ENCODE results near the gene AKR1C1. TPM values are rescaled to one million over a fixed set of nuclear protein-coding genes. Genes with fewer than 3 reads are reported as not detected.
"Not testable (repeated sequence)": the region's sequence is repeated elsewhere in the genome, so short reads cannot be mapped to it uniquely, and the experiment has no call there.

AKR1C1 gene
- total RNA-seq, 2 experiments from 2014 or later: 0.17 to 0.48 TPM

DNA sequence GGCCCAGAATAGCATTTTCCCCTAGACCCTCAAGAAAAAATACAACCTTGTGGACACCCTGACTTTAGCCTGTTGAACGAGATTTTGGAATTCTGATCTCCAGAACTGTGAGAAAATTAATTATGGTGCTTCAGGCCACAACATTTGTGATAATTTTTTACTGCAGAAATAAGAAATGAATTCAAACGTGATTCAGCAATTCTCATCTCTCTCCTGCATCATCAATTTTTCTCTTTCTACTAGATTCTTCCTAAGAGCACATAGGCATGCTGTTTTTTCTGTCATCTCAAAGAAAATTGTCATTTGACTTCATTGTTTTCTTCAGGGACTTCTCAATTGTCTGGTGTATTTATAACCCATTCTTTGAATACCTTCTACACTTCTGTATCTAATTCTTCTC, 49.4 kb downstream of the AKR1C1 start:
- ChIA-PET CTCF (no interaction called here), POLR2A (no interaction called here)

DNA sequence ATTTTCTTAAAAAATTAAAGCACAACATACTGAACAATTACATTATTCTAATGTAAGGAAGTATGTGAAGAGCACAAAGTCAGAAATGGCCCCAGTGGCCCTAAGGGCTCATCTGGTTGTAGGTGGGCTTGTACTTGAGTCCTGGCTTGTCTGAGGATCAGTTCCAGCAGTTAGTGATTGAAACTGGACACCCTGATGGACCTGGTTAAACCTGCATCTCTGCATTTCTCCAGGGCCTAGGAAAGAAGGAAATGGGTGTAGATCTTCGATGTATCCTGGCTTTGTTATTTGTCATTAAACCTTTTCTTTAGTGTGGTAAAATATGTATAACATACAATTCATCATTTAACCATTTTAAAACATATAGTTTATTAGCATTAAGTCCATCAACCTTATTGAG, 50.2 kb downstream of the AKR1C1 start:
- CTCF ChIA-PET: no interaction called here

DNA sequence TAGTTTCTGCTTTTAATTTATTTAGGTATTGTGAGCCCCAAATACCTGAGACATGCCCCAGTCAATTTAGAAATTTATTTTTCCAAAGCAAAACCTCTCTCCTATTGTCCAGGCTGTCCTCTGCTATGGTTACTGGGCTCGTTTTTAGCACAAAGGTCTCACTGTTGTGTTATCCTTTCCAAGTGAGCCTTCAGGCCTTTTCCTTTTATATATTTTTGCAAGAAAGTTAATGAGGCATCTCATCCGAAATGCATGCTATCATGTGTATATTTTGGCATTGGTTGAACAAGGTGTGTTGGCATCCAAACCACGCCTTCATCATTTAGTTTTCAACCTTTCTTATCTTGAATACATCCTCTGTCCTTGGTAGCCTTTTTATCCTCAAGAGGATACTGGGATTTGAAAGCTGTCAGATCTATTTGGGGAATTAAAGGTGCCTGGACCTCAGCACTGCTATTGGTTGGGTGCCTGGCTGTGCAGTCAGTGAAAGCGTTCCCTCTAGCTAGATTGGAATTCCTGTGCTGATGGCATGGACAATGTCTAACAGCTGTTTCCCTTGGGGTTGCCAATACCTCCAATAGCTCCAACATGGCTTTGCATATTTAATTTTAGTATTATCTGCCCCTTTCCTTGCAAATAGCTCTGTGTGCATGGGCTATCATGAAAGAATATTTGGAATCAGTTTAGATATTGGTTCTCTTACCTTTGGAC, 51.1 kb downstream of the AKR1C1 start:
- CTCF ChIA-PET, POLR2A ChIA-PET: not testable (repeated sequence)

More for the DNA sequence above, 50.2 kb downstream of the AKR1C1 start:
- POLR2A ChIA-PET: no interaction called here

DNA sequence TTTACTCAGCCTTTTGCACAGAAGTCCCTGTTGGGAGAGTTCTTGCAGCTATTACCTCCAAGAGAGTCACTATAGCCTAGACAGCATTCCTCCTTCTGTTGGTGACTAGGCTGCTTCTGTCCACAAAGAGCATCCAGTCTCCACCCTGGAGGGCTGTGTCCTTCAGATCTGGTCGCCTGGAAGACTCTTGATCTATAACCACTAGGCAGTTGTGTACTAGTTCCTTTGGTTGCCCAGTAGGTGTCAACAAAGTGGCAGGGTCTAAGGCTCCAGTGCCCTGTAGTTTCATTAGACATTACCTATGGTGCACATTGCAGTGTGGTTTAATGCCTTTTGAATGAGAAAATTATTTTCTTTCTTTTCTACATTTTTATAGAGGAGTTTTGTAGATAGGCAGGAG, 51.7 kb downstream of the AKR1C1 start:
- CTCF ChIA-PET: no interaction called here
- POLR2A ChIA-PET: no interaction called here

DNA sequence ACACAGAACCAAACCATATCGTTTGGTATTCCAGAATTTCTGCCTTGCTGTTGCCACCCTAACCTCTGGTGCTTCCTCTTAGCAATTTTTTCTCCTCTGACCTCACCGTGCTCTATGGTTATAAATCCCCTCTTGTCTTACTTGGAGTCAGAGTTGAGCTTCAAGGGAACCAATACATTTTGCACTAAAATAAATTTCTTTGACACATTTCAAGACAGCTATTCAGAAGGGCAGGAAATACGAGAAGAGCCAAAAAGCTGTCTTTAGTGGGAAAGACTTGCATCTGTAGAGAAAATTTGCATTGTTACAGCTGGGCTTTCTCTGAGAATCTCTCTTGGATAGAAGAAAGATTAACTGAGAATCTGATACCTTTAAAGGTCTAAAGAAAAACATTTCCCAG, 54.9 kb downstream of the AKR1C1 start:
- POLR2A ChIA-PET: no interaction called here
- CTCF ChIA-PET: no interaction called here

DNA sequence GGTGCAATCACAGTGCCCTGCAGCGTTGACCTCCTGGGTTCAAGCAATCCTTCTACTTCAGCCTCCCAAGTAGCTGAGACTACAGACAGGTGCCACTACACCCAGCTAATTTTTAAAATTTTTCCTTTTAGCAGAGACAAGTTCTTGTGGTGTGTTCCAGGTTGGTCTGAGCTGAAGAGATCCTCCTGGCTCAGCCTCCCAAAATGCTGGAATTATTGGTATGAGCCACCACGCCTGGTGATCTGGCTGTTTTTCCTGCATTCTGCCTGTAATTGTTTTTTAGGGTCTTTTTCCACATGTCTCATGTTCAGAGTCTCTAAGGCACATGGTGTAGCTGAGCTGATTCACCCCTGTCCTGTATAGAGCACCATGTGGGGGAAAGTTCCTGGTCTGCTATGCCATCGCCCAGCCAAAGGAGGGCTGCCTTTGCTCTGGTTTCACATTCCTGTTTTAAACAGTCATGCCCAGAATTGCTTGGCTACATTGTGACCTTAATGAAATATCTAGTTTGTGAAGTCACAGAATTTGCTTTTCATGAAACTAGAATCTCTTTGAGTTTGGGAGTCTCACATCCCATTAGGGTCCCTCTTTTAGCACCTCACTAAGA, 55.6 kb downstream of the AKR1C1 start:
- CTCF ChIA-PET, POLR2A ChIA-PET: not testable (repeated sequence)

DNA sequence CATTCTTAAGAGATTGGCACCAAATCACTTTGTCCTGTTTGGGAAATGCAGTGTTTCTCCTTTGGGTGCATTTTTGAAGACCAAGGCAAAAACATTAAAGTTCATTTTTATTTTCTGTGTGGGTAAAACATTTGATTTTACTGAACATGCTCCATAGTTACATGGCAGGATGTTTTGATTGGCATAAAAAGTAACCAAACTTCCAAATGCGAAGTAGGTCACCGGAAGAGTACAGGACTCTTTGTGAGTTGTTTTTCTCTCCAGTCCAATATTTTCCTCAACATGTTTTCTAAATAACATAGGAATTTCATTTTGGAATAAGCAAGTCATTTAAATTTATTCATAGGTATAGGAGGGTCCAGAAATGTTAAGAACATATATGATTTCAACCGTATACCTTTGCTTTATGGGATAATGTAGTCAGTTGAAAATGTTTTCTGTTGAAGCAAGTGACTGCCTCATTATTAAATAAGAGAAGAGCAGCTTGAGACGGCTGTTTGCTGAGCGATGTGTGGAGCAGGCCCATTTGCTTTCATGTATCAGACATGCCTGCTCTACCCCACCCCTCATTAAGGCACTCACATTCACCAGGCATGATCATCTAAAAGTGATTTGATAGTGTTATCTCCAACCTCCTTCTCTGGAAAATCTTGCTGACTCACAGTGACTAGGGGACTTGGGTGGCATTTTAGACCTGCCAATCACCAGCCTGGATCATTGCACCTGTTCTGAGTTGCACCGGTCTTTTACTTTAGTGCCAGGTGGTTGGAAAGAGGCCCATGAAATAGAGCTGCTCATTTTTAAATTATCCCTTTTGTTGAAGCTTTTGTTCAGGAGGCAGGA, 56.8 kb downstream of the AKR1C1 start:
- CTCF ChIA-PET, POLR2A ChIA-PET: not testable (repeated sequence)

DNA sequence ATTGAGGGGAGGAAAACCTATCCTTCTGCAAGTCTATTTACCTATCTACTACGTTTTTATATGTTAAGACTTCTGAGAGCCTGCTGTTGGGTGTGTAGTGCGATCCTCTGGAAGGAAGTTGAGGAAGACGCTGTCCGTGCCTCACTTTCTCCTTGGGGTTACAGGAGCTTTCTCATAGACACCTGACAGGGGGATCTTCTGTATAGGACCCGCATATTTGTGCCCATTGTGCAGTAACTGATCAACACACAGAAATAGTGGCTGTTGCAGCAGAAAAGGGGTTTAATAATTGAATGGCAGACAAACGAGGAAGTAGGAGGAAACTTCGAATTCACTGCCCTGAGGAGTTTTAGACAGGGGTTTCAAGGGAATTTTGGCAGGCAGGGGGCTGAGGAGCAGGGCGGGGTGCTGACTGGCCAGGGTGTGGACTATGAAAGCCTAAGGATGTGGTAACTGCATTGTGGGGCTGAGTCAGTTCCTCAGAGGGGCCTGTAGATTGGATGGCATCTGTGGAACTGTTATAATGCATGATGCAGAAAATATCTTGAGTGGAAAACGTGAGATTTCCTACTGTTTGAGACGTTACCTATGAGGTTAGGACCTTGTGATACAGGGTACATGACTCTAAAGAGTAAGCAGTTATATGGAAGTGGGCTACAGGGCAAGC, 58.5 kb downstream of the AKR1C1 start:
- POLR2A ChIA-PET, CTCF ChIA-PET: not testable (repeated sequence)

DNA sequence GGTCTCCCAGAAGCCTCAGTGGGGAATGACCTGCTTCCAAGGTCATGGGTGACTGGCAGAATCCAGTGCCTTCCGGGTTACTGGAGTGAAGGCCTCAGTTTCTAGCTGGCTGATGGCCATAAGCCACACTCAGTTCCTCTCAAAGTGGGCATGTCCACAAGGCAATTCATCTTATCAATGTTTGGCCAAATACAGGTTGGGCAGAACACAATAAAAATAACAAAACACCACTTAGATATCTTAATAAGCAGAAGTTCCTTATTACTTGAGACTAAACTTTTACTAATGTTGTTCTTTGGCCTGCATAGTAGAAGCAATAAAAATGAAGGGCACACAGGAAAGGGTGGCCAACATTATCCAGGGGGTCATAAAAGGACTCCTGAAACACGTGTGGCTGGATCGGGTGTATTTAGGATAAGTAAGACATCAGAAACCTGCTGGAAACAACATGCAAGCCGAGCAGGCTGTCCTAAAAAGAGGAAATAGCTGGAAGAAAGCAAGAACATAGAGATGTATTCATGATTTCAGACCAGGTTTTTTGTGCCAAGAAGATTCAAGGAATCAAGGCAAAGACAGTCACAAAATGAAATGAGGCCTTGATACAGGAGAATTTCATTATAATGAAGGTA, 60.1 kb downstream of the AKR1C1 start:
- ChIA-PET POLR2A (no interaction called here), CTCF (no interaction called here)

DNA sequence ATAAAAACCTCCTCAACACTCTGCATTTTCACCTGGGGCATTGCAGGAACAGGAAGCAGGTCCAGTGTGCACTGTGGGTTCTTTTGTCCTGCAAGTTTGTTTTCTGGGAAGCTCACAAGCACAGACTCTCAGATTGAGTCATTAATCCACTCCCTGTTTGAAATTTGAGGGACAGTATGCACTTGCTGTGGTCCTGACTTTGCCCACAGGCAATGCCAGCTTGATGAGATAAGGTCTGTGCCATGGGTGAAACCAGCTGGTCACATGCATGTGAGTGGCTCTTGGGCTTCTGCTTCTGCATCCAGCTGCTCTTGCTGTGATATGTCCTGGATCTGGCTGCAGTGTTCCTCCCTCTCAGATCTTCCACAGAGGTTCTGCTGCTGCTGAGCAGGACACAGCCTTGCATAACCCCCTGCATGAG, 62.3 kb downstream of the AKR1C1 start:
- POLR2A ChIA-PET, CTCF ChIA-PET: not testable (repeated sequence)

DNA sequence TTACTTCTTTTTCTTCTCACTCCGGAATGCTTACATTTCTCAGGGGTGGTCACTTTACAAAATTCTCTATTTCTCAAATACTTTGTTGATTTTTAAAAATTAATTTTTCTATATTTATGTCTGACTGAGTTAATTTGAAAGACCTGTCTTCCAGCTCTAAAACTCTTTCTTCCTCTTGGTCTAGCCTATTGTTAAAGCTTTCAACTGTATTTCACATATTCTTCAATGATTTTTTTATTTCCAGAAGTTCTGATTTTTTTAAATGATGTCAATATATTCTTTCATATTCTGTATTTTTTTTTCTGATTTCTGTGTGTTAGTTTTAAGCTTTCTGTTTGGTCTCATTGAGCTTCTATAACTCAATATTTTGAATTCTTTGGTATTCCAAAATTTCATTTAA, 67.8 kb downstream of the AKR1C1 start:
- ChIA-PET POLR2A (no interaction called here), CTCF (no interaction called here)

DNA sequence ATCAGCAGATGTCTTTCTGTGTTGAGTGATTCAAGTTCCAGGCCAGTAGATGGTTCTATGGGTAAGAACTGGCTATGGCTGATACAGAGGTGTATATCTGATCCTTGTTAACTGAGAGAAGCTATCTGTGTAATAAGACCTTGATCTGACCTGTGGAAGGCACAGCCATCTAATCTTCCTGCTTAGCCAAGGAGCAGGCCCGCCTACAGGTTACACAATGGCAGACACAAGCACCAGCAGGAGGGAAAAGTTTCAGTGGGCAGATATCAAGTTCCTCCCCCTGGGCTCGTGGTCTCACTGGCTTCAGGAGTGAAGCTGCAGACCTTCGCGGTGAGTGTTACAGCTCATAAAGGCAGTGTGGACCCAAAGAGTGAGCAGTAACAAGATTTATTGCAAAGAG, 68.4 kb downstream of the AKR1C1 start:
- CTCF ChIA-PET, POLR2A ChIA-PET: not testable (repeated sequence)

DNA sequence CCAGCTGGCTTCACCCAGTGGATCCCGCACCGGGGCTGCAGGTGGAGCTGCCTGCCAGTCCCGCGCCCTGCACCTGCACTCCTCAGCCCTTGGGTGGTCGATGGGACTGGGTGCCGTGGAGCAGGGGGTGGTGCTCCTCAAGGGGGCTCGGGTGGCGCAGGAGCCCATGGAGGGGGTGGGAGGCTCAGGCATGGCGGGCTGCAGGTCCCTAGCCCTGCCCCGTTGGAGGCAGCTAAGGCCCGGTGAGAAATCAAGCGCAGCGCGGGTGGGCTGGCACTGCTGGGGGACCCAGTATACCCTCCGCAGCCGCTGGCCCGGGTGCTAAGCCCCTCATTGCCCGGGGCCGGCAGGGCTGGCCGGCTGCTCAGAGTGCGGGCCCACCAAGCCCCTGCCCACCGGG, 69.2 kb downstream of the AKR1C1 start:
- CTCF ChIA-PET, POLR2A ChIA-PET: not testable (repeated sequence)

Other genes starting within 250 kb of the AKR1C1 start
- 1 to 10 TPM; 2.0 to 3.2 TPM for gene AKR1E2, start 137.2 kb upstream of the AKR1C1 start, total RNA-seq
- gene AKR1C2, start 40.4 kb downstream of the AKR1C1 start, total RNA-seq: not detected
- gene AKR1C3, start 131.0 kb downstream of the AKR1C1 start, total RNA-seq: not detected
- not detected for gene AKR1C8, start 221.7 kb downstream of the AKR1C1 start, total RNA-seq
- not detected for gene AKR1C4, start 233.4 kb downstream of the AKR1C1 start, total RNA-seq

All from activated CD8-positive, alpha-beta memory T cell treated with anti-CD3 and anti-CD28 coated beads for 36 hours (primary cell).